Astrocyte (in vitro differentiated cells and primary cell): ENCODE data around the gene PELI1.

ENCODE experiments used
- EZH2 ChIP-seq: IDR thresholded peaks from 2 replicates; pipeline ENCODE4 v1.6.1; 2012; ENCODE audit warnings: mild to moderate bottlenecking, low read length, inconsistent platforms; ENCODE audit not compliant: insufficient read depth
- TF ChIP-seq, protein P1 (sequence below): IDR thresholded peaks from 2 replicates; pipeline ENCODE4 v1.5.1; 2011; ENCODE audit warnings: low read depth, mild to moderate bottlenecking, inconsistent platforms, low read length, moderate library complexity; ENCODE audit not compliant: insufficient read depth

GRCh38 chr2:64122358-64122757 lies 21.9 kb downstream of the PELI1 start:
- TF ChIP-seq EZH2, result no peak
- TF ChIP-seq, protein P1, sequence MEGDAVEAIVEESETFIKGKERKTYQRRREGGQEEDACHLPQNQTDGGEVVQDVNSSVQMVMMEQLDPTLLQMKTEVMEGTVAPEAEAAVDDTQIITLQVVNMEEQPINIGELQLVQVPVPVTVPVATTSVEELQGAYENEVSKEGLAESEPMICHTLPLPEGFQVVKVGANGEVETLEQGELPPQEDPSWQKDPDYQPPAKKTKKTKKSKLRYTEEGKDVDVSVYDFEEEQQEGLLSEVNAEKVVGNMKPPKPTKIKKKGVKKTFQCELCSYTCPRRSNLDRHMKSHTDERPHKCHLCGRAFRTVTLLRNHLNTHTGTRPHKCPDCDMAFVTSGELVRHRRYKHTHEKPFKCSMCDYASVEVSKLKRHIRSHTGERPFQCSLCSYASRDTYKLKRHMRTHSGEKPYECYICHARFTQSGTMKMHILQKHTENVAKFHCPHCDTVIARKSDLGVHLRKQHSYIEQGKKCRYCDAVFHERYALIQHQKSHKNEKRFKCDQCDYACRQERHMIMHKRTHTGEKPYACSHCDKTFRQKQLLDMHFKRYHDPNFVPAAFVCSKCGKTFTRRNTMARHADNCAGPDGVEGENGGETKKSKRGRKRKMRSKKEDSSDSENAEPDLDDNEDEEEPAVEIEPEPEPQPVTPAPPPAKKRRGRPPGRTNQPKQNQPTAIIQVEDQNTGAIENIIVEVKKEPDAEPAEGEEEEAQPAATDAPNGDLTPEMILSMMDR, result no peak
